HL-60/S4 (cell line): Measurements from ENCODE around the gene LRRIQ1.

Experiments
- in situ Hi-C: fragments of 300-500 bp; cut with MboI; formaldehyde crosslinking; loops from 2 replicates; pipeline ENCODE4 v1.14.3; 2022; ENCODE audit warnings: low sequenced_read_pairs

LRRIQ1 gene

DNA sequence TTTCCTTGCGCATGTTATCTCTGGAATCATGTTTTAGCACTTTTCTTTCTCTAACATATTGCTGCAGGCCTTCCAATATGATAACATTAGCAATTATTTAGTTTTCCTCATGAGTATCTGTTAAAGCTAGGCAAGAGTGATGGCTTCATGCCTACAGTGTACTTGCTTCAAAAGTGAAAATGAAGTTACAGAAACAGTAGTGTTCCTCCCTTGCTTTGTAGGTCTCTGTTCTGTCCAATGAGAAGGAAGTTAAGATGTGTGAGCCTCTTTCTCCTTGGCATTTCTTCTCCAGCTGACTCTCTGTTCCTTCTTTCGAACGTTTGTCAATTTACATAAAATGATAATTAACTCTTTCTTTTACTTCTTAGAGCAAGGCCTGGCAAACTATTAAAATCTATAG lies 22.2 kb downstream of the LRRIQ1 start:
- in situ Hi-C loops: no loop called here

- in situ Hi-C loops: no loop called here
Measured at GRCh38 chr12:85059594-85059993, 23.4 kb downstream of the LRRIQ1 start.

GRCh38 chr12:85060916-85061315 lies 24.8 kb downstream of the LRRIQ1 start:
- in situ Hi-C loops: no loop called here

DNA sequence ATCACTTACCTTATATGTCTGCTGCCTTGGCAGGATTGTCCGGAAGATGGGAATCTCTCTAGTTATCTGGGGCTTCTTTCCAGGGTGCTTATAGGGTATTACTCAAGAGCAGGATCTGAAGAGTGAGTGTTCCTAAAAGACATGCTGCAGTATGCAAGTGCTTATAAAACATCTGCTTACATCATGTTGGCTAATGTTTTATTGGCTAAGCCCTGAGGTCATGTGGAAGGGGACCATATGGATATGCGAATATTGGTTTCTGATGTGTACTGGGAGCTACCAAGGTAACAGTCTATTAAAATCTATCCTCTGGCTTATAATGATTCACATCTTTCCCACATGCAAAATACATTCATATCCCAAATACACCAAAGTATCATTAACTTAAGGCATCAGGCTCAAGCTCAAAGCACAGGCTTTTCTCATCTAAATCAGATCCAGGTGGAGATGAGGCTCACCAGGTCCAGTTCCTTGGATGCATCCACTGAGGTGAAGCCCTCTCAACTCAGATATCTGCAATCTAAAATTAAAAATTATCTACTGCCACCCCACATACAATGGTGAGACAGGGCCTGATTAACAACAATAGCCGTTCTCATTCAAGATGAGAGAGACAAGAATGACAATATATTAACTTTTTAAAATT lies 29.8 kb downstream of the LRRIQ1 start:
- in situ Hi-C loops: no loop called here

DNA sequence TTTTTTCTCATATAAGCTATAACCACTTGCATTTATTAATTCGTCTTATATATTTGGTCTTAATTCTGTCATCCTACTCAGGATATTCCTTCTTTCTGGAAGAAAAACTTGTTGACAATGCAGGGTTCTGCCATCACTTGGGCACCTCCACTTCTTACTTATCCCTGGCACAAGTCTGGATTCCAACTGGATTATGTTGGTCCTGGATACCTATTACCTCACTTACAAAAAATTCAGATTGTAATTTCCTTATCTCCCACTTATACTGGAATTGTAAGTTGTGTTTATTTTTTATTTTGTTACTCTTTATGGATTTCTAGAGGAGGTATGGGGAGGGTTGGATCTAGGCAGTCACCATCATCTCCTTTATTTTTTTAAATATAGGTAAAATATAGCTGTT lies 36.7 kb downstream of the LRRIQ1 start:
- in situ Hi-C loops: no loop called here

DNA sequence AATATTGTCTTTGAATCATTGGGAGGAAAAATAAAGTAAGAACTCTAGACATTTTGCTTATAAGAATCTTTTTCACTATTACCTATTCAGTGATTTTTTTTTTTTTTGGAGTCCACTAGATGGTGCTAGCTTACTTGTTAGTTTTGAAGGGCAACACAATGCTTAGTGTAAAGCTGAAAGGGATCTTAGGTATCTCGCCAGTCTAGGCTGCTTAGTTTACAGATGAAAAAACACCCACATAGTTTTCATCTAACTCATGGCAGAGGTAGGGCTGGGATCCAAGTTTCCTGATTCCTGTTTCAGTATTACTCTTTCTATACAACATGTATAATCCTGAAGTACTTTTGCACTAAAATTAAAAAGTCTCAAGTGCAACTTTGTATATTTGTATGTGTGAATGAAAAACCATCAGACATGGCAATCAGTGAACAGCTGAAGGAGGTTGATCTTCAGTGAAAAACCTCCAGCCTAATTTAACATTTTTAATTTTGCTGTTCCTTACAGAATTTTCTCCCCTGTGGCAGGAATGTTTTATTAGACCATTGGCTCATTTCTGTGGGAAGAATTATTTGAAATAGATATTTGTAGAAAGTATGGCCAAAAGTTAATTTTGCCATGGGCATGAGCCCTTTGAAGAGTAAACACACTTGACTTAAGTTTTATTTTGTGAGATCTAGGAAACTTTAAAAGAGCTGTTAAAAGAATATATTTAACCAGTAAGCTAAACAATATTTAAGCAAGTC lies 40.7 kb downstream of the LRRIQ1 start:
- in situ Hi-C loops: no loop called here

GRCh38 chr12:85085066-85085465 lies 48.9 kb downstream of the LRRIQ1 start:
- in situ Hi-C loops: no loop called here

DNA sequence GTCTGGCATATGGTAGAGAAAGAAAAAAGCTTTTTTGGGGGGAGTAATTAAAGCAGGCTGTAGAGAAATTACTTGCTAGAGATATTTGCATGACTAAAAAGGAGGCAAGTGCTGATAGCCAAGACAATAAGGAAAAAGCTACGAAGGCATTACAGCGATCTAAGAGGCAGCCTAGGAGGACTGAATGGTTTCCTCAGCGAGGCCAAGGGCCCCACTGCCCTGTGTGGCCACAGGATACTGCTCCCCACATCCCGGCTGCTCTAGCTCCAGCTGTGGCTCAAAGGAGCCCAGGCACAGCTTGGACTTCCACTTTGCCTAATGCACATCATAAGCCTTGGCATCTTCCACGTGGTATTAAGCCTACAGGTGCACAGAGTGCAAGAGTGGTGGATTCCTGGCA lies 53.6 kb downstream of the LRRIQ1 start:
- in situ Hi-C loops: no loop called here

GRCh38 chr12:85092814-85093370 lies 56.7 kb downstream of the LRRIQ1 start:
- in situ Hi-C loops: no loop called here

DNA sequence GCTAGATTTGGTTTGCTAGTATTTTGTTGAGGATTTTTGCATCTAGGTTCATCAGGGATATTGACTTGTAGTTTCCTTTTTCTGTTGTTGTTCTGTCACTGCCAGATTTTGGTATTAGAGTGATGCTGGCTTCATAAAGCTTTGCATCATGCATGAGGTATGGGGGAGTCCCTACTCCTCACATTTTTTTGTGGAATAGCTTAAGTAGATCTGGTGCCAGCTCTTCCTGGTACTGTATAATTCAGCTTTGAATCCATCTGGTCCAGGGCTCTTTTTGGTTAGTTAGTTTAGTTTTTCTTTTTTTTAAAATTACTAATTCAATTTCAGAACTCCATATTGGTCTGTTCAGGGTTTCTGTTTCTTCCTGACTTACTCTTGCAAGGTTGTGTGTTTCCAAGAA lies 59.4 kb downstream of the LRRIQ1 start:
- in situ Hi-C loops: no loop called here

DNA sequence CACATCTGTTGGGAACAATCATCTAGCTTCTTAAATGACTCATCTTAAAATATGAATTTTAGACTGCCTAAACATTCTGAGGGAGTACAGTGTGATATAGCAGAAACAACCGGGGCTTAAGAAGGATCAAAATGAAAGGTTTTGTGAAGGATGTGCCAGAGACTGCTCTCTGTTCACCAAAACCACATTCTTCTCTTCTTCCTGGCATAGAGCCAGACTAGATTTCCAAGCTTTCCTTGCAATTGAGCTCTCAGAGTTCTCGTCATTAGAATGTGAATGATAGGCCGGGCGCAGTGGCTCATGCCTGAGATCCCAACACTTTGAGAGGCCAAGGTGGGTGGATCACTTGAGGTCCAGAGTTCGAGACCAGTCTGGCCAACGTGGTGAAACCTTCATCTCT lies 94.5 kb downstream of the LRRIQ1 start:
- in situ Hi-C loops: no loop called here

GRCh38 chr12:85138833-85139232 lies 102.7 kb downstream of the LRRIQ1 start:
- in situ Hi-C loops: no loop called here

GRCh38 chr12:85147331-85147730 lies 111.2 kb downstream of the LRRIQ1 start:
- in situ Hi-C loops: no loop called here

- in situ Hi-C loops: no loop called here
Measured at GRCh38 chr12:85152311-85152729, 116.2 kb downstream of the LRRIQ1 start.

- in situ Hi-C loops: no loop called here
Measured at GRCh38 chr12:85155791-85156190, 119.6 kb downstream of the LRRIQ1 start.

DNA sequence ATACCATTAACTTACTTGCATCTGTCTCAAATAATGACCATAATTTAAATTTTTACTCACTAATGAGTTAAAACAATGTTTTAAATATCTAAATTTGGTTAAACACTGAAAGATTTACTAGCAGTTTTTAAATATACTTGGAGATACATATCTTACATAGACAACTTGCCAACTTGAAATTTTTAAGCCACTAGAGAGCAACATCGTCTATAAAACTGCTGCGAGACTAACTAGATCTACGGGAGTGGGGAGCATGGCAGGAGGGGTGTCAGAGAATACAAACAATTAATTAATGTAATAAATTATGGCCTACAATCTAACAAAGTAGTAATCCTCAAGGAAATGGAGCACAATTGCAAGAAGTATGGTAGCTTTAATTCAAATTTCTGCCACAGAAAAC lies 120.4 kb downstream of the LRRIQ1 start:
- in situ Hi-C loops: no loop called here

GRCh38 chr12:85157035-85157603 lies 121.0 kb downstream of the LRRIQ1 start:
- in situ Hi-C loops: no loop called here

- in situ Hi-C loops: no loop called here
Measured at GRCh38 chr12:85163752-85164321, 127.7 kb downstream of the LRRIQ1 start.

- in situ Hi-C loops: no loop called here
Measured at GRCh38 chr12:85179680-85180270, 143.6 kb downstream of the LRRIQ1 start.

- in situ Hi-C loops: no loop called here
Measured at GRCh38 chr12:85182699-85183098, 146.5 kb downstream of the LRRIQ1 start.

- in situ Hi-C loops: no loop called here
Measured at GRCh38 chr12:85183855-85184254, 147.7 kb downstream of the LRRIQ1 start.
